ENCODE results near the gene ADGRD2. TPM values are rescaled to one million over a fixed set of nuclear protein-coding genes. Genes with fewer than 3 reads are reported as not detected.

The ADGRD2 gene
- total and polyA plus RNA-seq, 9 of the 15 experiments (the other 6 are each of a cell fraction or from before 2014, with no cell fraction given), result not detected

DNA sequence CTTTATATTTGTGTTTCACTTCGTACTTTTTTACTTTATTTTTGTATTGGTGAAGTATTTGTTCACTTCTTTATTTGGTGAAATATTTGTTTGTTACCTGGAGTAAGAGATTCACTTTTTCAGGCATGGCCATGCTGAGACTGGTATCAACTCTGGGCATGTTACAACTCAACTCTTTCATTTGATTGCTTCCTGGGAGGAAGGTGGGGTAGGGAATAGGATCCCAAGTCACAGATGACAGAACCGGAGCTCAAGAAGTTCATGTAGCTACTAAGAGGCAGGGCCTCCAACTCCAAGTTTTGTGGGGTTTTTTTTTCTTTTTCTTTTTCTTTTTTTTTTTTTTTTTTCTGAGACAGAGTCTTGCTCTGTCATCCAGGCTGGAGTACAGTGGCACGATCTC lies 6.1 kb upstream of the ADGRD2 start (continued):
- TF ChIP-seq, protein P1, sequence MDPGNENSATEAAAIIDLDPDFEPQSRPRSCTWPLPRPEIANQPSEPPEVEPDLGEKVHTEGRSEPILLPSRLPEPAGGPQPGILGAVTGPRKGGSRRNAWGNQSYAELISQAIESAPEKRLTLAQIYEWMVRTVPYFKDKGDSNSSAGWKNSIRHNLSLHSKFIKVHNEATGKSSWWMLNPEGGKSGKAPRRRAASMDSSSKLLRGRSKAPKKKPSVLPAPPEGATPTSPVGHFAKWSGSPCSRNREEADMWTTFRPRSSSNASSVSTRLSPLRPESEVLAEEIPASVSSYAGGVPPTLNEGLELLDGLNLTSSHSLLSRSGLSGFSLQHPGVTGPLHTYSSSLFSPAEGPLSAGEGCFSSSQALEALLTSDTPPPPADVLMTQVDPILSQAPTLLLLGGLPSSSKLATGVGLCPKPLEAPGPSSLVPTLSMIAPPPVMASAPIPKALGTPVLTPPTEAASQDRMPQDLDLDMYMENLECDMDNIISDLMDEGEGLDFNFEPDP (CRISPR knock-in tag; IDR thresholded peaks at IDR 0.05), result no peak
- TF ChIP-seq, protein P2, sequence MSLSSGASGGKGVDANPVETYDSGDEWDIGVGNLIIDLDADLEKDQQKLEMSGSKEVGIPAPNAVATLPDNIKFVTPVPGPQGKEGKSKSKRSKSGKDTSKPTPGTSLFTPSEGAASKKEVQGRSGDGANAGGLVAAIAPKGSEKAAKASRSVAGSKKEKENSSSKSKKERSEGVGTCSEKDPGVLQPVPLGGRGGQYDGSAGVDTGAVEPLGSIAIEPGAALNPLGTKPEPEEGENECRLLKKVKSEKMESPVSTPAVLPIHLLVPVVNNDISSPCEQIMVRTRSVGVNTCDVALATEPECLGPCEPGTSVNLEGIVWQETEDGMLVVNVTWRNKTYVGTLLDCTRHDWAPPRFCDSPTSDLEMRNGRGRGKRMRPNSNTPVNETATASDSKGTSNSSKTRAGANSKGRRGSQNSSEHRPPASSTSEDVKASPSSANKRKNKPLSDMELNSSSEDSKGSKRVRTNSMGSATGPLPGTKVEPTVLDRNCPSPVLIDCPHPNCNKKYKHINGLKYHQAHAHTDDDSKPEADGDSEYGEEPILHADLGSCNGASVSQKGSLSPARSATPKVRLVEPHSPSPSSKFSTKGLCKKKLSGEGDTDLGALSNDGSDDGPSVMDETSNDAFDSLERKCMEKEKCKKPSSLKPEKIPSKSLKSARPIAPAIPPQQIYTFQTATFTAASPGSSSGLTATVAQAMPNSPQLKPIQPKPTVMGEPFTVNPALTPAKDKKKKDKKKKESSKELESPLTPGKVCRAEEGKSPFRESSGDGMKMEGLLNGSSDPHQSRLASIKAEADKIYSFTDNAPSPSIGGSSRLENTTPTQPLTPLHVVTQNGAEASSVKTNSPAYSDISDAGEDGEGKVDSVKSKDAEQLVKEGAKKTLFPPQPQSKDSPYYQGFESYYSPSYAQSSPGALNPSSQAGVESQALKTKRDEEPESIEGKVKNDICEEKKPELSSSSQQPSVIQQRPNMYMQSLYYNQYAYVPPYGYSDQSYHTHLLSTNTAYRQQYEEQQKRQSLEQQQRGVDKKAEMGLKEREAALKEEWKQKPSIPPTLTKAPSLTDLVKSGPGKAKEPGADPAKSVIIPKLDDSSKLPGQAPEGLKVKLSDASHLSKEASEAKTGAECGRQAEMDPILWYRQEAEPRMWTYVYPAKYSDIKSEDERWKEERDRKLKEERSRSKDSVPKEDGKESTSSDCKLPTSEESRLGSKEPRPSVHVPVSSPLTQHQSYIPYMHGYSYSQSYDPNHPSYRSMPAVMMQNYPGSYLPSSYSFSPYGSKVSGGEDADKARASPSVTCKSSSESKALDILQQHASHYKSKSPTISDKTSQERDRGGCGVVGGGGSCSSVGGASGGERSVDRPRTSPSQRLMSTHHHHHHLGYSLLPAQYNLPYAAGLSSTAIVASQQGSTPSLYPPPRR (CRISPR knock-in tag; IDR thresholded peaks at IDR 0.05; ENCODE audit: borderline replicate concordance), result no peak

DNA sequence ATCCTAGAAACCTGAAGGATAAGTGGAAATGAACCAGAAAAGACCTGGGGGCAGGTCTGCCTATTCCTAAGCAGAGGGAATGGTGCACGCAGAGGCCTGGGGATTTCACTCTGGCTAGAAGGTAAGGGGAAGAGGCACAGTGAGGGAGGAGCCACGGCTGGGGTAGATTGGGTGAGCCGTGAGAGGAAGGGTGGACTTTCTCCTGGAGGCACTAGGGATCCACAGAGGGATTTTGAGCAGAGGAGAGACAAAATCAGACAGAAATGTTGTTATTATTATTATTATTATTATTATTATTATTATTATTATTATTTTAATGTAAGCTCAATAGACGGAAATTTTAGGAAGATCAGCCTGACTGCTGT lies 3.0 kb upstream of the ADGRD2 start:
- POLR2A ChIA-PET, result interaction anchor here (0.5 to 0.6 kb wide), 2 partner anchors 414 to 1124 kb away, joined by 3 read pairs; no protein-coding TSS in a partner anchor
- Histone ChIP-seq H3K4me1 (replicated peaks in 1 of 2; ENCODE audit: control insufficient read depth in 2 of 2, insufficient read depth in 2 of 2, low read length in 2 of 2) (peaks cover 8 to 19% of the 10 kb centered on the region in 2 experiments), H3K79me2 (ENCODE audit: control insufficient read depth, insufficient read depth, low read length) (no peaks in the 10 kb centered on the region), H3K27ac (ENCODE audit: extremely low read depth, low read depth, low read length) (no peak overlapping the region), H3K36me3 (ENCODE audit: control insufficient read depth, insufficient read depth, low read length) (no peaks in the 10 kb centered on the region), H3K4me3 (no peak overlapping the region), H3K9ac (ENCODE audit: insufficient read depth in 1 of 2, low read depth in 2 of 2, low read length in 2 of 2) (no peak overlapping the region), H2AFZ (ENCODE audit: low read depth, low read length) (no peak overlapping the region), H3K4me2 (ENCODE audit: insufficient read depth, low read length) (no peak overlapping the region), H3K27me3 (ENCODE audit: control insufficient read depth in 2 of 2, insufficient read depth in 2 of 2, low read length in 2 of 2) (peaks cover 5 to 13% of the 10 kb centered on the region in 2 experiments; a peak in 3 of 5 replicates), H4K20me1 (replicated peaks; ENCODE audit: control insufficient read depth, insufficient read depth, low read length) (peaks cover 17% of the 10 kb centered on the region), H3K9me1 (ENCODE audit: control insufficient read depth, insufficient read depth, low read length) (no peaks in the 10 kb centered on the region), H3K9me3 (replicated peaks; ENCODE audit: control insufficient read depth, insufficient read depth, low read depth, low read length) (no peaks in the 10 kb centered on the region)
- no TSS peak for BruUV-seq (replicated peaks)
- no peak for ATAC-seq
- no peak for FAIRE-seq
- in situ Hi-C loops (cut with MboI) (no loop called here), intact Hi-C loops (cut with micrococcal nuclease) (no loop called here)
- CTCF ChIA-PET (ENCODE audit: low intra/inter-chr PET ratio), result no interaction called here
- no peak for DNase-seq (ENCODE audit: extremely low read depth in 1 of 4, low spot score in 3 of 4)
- WGBS (ENCODE audit: insufficient coverage, low coverage, missing lambda C conversion rate), result 22% methylated on average over 4 of the region's 4 CpGs
- TF ChIP-seq, protein P3, sequence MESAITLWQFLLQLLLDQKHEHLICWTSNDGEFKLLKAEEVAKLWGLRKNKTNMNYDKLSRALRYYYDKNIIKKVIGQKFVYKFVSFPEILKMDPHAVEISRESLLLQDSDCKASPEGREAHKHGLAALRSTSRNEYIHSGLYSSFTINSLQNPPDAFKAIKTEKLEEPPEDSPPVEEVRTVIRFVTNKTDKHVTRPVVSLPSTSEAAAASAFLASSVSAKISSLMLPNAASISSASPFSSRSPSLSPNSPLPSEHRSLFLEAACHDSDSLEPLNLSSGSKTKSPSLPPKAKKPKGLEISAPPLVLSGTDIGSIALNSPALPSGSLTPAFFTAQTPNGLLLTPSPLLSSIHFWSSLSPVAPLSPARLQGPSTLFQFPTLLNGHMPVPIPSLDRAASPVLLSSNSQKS (CRISPR knock-in tag; IDR thresholded peaks at IDR 0.05), result no peak
- TF ChIP-seq, protein P4, sequence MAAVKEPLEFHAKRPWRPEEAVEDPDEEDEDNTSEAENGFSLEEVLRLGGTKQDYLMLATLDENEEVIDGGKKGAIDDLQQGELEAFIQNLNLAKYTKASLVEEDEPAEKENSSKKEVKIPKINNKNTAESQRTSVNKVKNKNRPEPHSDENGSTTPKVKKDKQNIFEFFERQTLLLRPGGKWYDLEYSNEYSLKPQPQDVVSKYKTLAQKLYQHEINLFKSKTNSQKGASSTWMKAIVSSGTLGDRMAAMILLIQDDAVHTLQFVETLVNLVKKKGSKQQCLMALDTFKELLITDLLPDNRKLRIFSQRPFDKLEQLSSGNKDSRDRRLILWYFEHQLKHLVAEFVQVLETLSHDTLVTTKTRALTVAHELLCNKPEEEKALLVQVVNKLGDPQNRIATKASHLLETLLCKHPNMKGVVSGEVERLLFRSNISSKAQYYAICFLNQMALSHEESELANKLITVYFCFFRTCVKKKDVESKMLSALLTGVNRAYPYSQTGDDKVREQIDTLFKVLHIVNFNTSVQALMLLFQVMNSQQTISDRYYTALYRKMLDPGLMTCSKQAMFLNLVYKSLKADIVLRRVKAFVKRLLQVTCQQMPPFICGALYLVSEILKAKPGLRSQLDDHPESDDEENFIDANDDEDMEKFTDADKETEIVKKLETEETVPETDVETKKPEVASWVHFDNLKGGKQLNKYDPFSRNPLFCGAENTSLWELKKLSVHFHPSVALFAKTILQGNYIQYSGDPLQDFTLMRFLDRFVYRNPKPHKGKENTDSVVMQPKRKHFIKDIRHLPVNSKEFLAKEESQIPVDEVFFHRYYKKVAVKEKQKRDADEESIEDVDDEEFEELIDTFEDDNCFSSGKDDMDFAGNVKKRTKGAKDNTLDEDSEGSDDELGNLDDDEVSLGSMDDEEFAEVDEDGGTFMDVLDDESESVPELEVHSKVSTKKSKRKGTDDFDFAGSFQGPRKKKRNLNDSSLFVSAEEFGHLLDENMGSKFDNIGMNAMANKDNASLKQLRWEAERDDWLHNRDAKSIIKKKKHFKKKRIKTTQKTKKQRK (IDR thresholded peaks at IDR 0.05; ENCODE audit: borderline replicate concordance, low read depth, low read length), result no peak

All from K562 (cell line).